ENCODE results near the gene PGAM5.
A peak's percentile ranks its signal among the peaks of the same experiment; 100 is the strongest.

PGAM5 gene

DNA sequence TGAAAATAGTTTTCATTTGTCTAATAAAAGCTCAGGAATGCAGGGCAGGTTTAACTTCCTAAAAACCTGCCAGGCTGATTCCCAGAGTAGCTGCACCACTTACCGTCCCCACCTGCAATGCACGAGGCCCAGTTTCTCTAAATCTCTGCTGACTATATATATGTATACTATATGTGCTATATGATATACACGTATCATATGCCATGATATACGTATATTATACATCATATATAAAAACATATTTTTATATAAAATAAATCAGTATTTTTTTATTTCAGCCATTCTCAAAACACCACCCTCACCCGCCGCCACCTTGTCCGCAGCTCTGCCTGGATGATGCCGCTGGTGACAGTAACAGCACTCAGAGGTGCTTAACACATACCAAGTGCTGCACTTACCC, 48.7 kb downstream of the PGAM5 start:
- no peak for TF ChIP-seq ELF4 (IDR thresholded peaks at IDR 0.05)
- TF ChIP-seq CTBP1 (IDR thresholded peaks at IDR 0.05; ENCODE audit: borderline replicate concordance), result no peak
- TF ChIP-seq FOXK2 (IDR thresholded peaks at IDR 0.05), result no peak
- no peak for TF ChIP-seq L3MBTL2 (conservative IDR thresholded peaks at IDR 0.05)
- no peak for DNase-seq (ENCODE audit: extremely low spot score)
- CTCF ChIA-PET, result no interaction called here
- POLR2A ChIA-PET, result no interaction called here

DNA sequence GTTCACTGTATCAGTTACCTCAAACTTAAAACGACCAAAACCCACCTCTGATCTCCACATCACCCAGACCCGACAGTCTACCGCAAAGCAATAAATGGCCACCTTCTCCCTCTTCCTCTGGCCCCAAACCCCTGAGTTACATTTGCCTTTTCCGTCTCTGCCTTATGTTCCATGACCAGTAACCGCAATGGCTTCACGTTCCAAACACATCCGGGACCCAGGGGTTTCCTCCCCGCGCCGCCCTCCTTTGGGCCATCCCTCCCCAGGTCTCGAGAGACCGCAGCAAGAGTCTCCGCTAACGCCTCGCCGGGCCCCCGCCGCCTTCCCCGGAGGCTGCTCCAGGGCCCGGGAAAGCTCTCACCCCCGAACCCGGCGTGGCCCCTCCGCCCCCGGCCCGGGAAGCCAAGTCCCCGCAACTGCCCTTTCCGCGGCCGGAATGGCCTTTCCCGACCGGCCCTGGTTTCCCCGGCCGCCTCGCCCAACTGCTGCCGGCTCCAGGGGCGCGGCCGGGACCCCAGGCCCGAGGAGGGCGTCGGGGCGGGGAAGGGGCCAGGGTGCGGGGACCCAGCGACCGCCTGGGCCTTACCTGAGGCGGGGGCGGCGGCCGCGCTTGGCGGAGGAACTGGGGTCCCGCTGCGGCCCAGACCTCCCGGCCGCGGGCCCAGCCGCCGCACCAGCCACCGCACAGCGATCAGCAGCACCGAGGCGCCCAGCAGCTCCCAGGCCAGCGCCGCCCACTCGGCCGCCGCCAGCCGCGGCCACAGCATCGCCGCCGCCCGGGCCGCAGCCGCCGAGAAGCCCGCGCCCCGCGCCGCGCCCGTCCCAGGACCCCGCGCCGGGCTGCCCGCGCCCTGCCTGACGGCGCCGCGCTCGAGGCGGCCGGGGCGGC, 50.6 kb downstream of the PGAM5 start, which contains the start of gene ANKLE2:
TSS of gene ANKLE2 (minus strand) at position 801 of the 889 bp plus-strand sequence. CDS start at position 767, 34 bp downstream.
- CTCF ChIA-PET, result no interaction called here
- DNase-seq (ENCODE audit: extremely low spot score), result peak; percentile 76
- POLR2A ChIA-PET, result interaction anchor here (0.8 to 1.0 kb wide), 2 partner anchors 12 to 13 kb away, joined by 3 read pairs; no protein-coding TSS in a partner anchor
- TF ChIP-seq BHLHE40 (IDR thresholded peaks at IDR 0.05; ENCODE audit: borderline replicate concordance) (no peak), FOXM1 (IDR thresholded peaks at IDR 0.05; ENCODE audit: borderline replicate concordance) (no peak), NFRKB (IDR thresholded peaks at IDR 0.05) (no peak), ZNF384 (IDR thresholded peaks at IDR 0.05) (no peak), HDGF (IDR thresholded peaks at IDR 0.05; ENCODE audit: borderline replicate concordance) (no peak), FOXA1 (IDR thresholded peaks at IDR 0.05) (no peak), FOXK2 (IDR thresholded peaks at IDR 0.05) (no peak), ARNT (IDR thresholded peaks at IDR 0.05) (no peak), SP1 (IDR thresholded peaks at IDR 0.05) (no peak), CTBP1 (IDR thresholded peaks at IDR 0.05; ENCODE audit: borderline replicate concordance) (no peak), SUZ12 (IDR thresholded peaks at IDR 0.05) (no peak)

DNA sequence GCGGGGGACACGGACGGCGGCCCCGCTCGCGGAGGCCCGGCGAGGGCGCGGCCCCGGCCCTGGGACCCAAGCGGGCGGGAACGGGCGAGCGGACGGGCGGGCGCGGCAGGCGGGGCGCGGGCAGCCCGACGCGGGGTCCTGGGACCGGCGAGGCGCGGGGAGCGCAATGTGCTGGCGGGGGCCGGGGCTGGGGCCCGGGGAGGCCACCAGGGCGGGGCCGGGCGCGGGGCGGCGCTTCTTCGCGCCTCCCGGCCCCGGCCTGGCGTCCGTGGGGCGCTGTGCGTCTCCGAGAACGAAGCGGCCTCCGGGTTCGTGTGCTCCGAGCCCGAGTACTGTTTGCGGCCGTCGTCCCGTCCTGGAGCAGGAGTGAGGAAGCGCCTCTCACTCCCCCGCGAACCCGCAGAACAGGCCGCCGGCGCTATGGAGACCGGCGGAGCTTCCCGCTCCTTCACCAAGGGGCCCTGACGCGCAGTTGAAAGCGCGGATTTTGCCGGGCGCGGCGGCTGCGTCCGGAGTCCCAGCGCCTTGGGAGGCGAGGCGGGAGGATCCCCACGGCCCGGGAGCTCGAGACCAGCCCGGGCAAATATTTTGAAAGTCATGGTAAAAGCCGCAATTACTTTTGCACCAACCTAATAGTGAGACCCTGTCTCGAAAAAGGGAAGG, 51.4 kb downstream of the PGAM5 start:
- CTCF ChIA-PET, result no interaction called here

DNA sequence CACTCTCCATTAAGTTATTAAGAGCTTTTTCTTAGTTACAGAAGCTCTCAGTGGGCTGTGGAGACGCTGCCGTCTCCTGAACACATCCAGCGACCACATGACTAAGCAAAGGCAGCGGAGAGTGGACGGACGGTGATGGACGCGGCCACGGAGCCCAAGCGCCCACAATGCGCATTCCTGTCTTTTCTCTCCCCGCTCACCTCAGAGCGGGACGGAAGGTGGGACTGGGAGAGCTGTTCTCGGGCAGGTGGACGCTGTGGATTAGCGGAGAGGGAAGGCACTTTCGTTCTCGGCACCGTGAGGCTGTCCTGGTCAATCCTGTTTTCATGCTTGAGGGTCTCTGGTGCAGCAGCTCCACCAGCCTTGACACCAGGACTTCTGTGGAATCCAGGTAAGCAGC, 53.6 kb downstream of the PGAM5 start:
- POLR2A ChIA-PET, result no interaction called here
- no peak for DNase-seq (ENCODE audit: extremely low spot score)
- CTCF ChIA-PET, result interaction anchor here (0.7 kb wide), 1 partner anchor 11 kb away, joined by 5 read pairs; no protein-coding TSS in a partner anchor
- no peak for TF ChIP-seq FOXK2 (IDR thresholded peaks at IDR 0.05)
- TF ChIP-seq, protein P1, sequence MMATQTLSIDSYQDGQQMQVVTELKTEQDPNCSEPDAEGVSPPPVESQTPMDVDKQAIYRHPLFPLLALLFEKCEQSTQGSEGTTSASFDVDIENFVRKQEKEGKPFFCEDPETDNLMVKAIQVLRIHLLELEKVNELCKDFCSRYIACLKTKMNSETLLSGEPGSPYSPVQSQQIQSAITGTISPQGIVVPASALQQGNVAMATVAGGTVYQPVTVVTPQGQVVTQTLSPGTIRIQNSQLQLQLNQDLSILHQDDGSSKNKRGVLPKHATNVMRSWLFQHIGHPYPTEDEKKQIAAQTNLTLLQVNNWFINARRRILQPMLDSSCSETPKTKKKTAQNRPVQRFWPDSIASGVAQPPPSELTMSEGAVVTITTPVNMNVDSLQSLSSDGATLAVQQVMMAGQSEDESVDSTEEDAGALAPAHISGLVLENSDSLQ (IDR thresholded peaks at IDR 0.05), result no peak
- TF ChIP-seq L3MBTL2 (conservative IDR thresholded peaks at IDR 0.05), result no peak
- TF ChIP-seq CTBP1 (IDR thresholded peaks at IDR 0.05; ENCODE audit: borderline replicate concordance), result no peak

More for the DNA sequence above, 51.4 kb downstream of the PGAM5 start:
- DNase-seq (ENCODE audit: extremely low spot score), result peak; percentile 93
- TF ChIP-seq CTBP1 (IDR thresholded peaks at IDR 0.05; ENCODE audit: borderline replicate concordance), result no peak
- TF ChIP-seq BHLHE40 (IDR thresholded peaks at IDR 0.05; ENCODE audit: borderline replicate concordance), result no peak
- peak; percentile 17; the same call in 1 of the 2 replicates for TF ChIP-seq LEF1 (IDR thresholded peaks at IDR 0.05; ENCODE audit: borderline replicate concordance)
- no peak for TF ChIP-seq SUZ12 (IDR thresholded peaks at IDR 0.05)
- peak; percentile 15; the same call in 1 of the 2 replicates for TF ChIP-seq FOXM1 (IDR thresholded peaks at IDR 0.05; ENCODE audit: borderline replicate concordance)
- peak; percentile 89 for TF ChIP-seq ELF4 (IDR thresholded peaks at IDR 0.05)
- TF ChIP-seq ARNT (IDR thresholded peaks at IDR 0.05), result 0 out of 2 replicates have a peak, but pooled peaks have one; percentile 46
- peak; percentile 73 for TF ChIP-seq L3MBTL2 (conservative IDR thresholded peaks at IDR 0.05)
- POLR2A ChIA-PET, result interaction anchor here (1.0 kb wide), 1 partner anchor 12 kb away, joined by 3 read pairs; no protein-coding TSS in a partner anchor

DNA sequence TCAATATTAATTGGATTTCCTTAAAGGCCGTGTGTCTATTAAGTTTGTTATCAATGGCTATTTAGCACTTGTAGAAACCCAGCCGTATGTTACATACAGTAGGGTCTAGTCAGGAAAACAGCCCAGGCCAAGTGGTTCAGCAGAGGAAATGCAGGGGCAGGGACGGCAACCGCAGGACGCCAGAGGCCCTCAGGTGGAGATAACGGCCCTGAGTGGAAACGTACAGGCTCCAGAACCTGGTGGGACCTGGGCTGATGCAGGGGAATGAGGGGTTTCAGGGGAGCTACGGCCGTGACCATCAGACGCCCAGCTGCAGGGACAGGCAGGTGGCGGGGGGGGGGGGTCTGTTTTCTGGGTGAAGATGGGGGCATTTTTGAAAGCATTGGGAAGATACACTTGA, 54.7 kb downstream of the PGAM5 start:
- CTCF ChIA-PET, result no interaction called here
- TF ChIP-seq FOXK2 (IDR thresholded peaks at IDR 0.05) (no peak), ELF4 (IDR thresholded peaks at IDR 0.05) (no peak), FOXM1 (IDR thresholded peaks at IDR 0.05; ENCODE audit: borderline replicate concordance) (no peak), CTBP1 (IDR thresholded peaks at IDR 0.05; ENCODE audit: borderline replicate concordance) (no peak), L3MBTL2 (conservative IDR thresholded peaks at IDR 0.05) (no peak), ARNT (IDR thresholded peaks at IDR 0.05) (no peak), ZNF384 (IDR thresholded peaks at IDR 0.05) (no peak), NFRKB (IDR thresholded peaks at IDR 0.05) (no peak), TARDBP (IDR thresholded peaks at IDR 0.05) (no peak), SUZ12 (IDR thresholded peaks at IDR 0.05) (no peak), FOXA1 (IDR thresholded peaks at IDR 0.05) (no peak), LEF1 (IDR thresholded peaks at IDR 0.05; ENCODE audit: borderline replicate concordance) (no peak), SP1 (IDR thresholded peaks at IDR 0.05) (no peak), HDGF (IDR thresholded peaks at IDR 0.05; ENCODE audit: borderline replicate concordance) (no peak)
- TF ChIP-seq, protein P1 (IDR thresholded peaks at IDR 0.05), result no peak
- DNase-seq (ENCODE audit: extremely low spot score), result no peak
- POLR2A ChIA-PET, result no interaction called here

DNA sequence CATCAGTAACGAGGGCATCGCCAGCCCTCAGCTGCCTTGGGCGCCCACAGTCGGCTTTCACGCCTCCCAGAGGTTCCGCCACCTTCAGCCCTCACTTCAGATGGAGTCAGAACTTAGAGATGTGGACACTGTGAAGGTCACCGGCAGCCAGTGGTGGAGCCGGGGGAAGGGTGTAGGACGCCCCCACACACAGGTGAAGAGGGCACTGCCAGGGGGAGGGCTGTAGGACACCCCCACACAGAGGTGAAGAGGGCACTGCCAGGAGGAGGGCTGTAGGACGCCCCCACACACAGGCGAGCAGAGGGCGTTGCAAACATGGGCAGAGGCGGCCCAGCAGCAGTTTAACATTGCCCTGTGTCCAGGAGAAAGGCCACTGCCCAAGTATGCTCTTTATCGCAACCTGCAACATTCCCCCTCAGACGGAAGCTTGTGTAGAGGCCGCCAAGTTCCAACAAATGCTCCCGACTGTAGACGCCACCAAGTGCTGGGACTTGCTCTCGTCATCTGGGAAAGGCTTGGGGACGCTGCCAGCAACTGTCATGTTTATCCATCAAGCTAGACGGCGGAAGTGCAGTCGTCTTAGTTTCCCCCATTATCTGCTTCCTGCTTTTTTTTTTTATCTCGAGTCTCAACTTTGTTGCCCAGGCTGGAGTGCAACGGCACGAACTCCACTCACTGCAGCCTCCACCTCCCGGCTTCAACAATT, 55.9 kb downstream of the PGAM5 start:
- TF ChIP-seq FOXA1 (IDR thresholded peaks at IDR 0.05) (no peak), NFRKB (IDR thresholded peaks at IDR 0.05) (no peak), SUZ12 (IDR thresholded peaks at IDR 0.05) (no peak), SP1 (IDR thresholded peaks at IDR 0.05) (no peak), LEF1 (IDR thresholded peaks at IDR 0.05; ENCODE audit: borderline replicate concordance) (no peak), ELF4 (IDR thresholded peaks at IDR 0.05) (no peak), ZNF384 (IDR thresholded peaks at IDR 0.05) (no peak), L3MBTL2 (conservative IDR thresholded peaks at IDR 0.05) (no peak), FOXM1 (IDR thresholded peaks at IDR 0.05; ENCODE audit: borderline replicate concordance) (no peak), FOXK2 (IDR thresholded peaks at IDR 0.05) (no peak), BHLHE40 (IDR thresholded peaks at IDR 0.05; ENCODE audit: borderline replicate concordance) (no peak), TARDBP (IDR thresholded peaks at IDR 0.05) (no peak), HDGF (IDR thresholded peaks at IDR 0.05; ENCODE audit: borderline replicate concordance) (no peak), CTBP1 (IDR thresholded peaks at IDR 0.05; ENCODE audit: borderline replicate concordance) (no peak), ARNT (IDR thresholded peaks at IDR 0.05) (no peak)
- TF ChIP-seq, protein P1 (IDR thresholded peaks at IDR 0.05), result no peak
- DNase-seq (ENCODE audit: extremely low spot score), result no peak
- ChIA-PET CTCF (no interaction called here), POLR2A (no interaction called here)
